Measurements from ENCODE around the gene SV2C. TPM values are rescaled to one million over a fixed set of nuclear protein-coding genes. Genes with fewer than 3 reads are reported as not detected.
A peak's percentile ranks its signal among the peaks of the same experiment; 100 is the strongest.

SV2C gene
- total RNA-seq, 4 donors from 2014 or later: 0.87 to 1.7 (median 1.4) TPM

DNA sequence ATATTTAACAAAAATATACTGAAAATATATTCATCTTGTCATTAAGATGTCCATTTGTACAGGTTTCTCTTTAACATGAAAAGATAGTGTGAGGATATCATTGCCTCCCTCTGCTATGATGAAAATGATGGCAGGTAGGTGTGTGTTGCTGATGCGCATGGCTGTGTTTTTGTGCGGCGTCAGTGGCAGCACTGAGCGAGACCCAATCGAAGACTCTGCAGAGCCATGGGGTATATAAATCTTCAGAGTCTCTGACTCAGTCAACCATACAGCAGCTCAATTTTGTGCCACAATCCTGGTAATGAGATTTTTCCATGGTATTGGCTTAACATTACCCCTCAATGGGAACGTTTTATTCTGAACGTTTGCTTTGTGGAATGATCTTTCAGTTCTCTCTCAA is 166.4 kb downstream of the SV2C start:
- WGBS, 2 donors: 87 to 90% methylated on average over 7 of the region's 7 CpGs
- Histone ChIP-seq H3K36me3 (no peaks in the 10 kb centered on the region), H3K27ac (no peak overlapping the region), H3K4me1 (no peaks in the 10 kb centered on the region), H3K4me3 (no peak overlapping the region), H3K27me3 (no peaks in the 10 kb centered on the region), H3K9me3 (no peaks in the 10 kb centered on the region)
- no peak for TF ChIP-seq POLR2A (IDR thresholded peaks at IDR 0.05)
- TF ChIP-seq EP300 (IDR thresholded peaks at IDR 0.05): no peak
- no peak for TF ChIP-seq CTCF (IDR thresholded peaks at IDR 0.05)
- DNase-seq (ENCODE audit: low spot score in 2 of 2): no peak

DNA sequence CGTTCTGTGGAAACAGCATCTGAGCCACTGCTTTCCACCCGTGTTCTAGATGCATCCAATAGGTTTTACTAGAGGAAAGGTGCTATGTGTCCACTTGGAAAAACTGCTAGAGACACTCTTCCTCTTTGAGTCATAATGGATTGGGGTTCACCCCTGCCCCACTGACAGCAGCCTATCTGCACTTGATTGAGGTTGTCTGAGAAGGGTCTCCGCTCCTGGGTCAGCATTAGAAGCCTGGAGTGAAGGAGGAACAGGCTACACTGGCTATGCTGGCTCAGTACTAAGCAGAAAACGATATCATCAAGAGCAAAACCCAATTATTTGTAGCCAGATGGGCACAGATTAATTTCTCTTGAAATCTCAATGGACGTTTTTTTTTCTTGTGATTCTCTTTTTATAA is 167.3 kb downstream of the SV2C start:
- no peak overlapping the region for H3K4me3 ChIP-seq
- WGBS, 2 donors: 76 to 79% methylated on average over 5 of the region's 5 CpGs
- no peaks in the 10 kb centered on the region for H3K27me3 ChIP-seq
- no peaks in the 10 kb centered on the region for H3K36me3 ChIP-seq
- TF ChIP-seq POLR2A (IDR thresholded peaks at IDR 0.05) (no peak), EP300 (IDR thresholded peaks at IDR 0.05) (no peak), CTCF (IDR thresholded peaks at IDR 0.05) (no peak)
- H3K4me1 ChIP-seq: no peaks in the 10 kb centered on the region
- no peak for DNase-seq (ENCODE audit: low spot score in 2 of 2)
- H3K27ac ChIP-seq: no peak overlapping the region
- H3K9me3 ChIP-seq: no peaks in the 10 kb centered on the region

DNA sequence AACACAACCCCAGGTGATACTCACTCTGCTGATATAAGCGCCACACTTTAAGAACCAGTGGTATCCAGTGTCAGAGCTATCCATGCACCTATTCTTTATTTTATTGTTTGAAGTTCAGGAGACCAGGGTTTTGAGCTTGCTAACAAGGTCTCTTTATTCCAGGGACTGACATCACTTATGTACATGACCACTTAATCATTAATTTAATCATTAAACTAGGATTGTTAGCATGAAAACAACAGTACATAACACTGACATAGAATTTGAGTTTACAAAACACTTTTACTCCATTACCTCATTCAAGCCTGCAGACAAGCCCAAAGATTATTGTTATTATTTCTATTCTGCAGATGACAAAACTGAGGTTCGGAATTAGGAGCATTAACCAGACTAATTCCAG is 168.5 kb downstream of the SV2C start:
- Histone ChIP-seq H3K27ac (no peak overlapping the region), H3K9me3 (no peaks in the 10 kb centered on the region), H3K4me3 (no peak overlapping the region), H3K36me3 (no peaks in the 10 kb centered on the region), H3K4me1 (peaks cover 0 to 10% (median 1%) of the 10 kb centered on the region in 4 donors), H3K27me3 (no peaks in the 10 kb centered on the region)
- 89 to 92% methylated on average over 2 of the region's 2 CpGs for WGBS, 2 donors
- no peak for TF ChIP-seq EP300 (IDR thresholded peaks at IDR 0.05)
- no peak for TF ChIP-seq CTCF (IDR thresholded peaks at IDR 0.05)
- no peak for TF ChIP-seq POLR2A (IDR thresholded peaks at IDR 0.05)
- DNase-seq (ENCODE audit: low spot score in 2 of 2): no peak

DNA sequence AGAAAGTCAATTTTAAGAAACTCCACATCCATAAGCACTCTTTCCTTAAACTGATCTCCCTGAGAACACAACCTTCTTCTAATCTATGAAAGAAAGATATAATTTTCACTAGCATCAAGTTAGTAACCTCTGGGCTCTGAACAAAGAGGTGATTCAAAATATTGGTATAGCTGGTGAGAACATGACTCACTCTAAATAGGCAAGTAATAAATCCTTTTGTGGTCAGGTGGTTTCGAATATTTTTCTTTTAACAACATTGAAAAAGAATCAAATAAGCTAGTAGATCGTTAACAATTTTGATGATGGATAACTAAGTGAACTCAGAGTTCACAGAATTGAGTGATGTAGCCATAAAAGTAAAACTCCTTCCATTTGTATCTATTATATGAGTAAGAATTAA is 169.3 kb downstream of the SV2C start:
- no peaks in the 10 kb centered on the region for H3K27me3 ChIP-seq
- WGBS, 2 donors: 81 to 84% methylated on average over 2 of the region's 2 CpGs
- DNase-seq (ENCODE audit: low spot score in 2 of 2): no peak
- H3K4me1 ChIP-seq: peaks cover 0 to 12% (median 1%) of the 10 kb centered on the region in 4 donors
- H3K9me3 ChIP-seq: no peaks in the 10 kb centered on the region
- H3K4me3 ChIP-seq: no peak overlapping the region
- H3K36me3 ChIP-seq: no peaks in the 10 kb centered on the region
- H3K27ac ChIP-seq: no peak overlapping the region
- TF ChIP-seq CTCF (IDR thresholded peaks at IDR 0.05) (no peak), EP300 (IDR thresholded peaks at IDR 0.05) (no peak), POLR2A (IDR thresholded peaks at IDR 0.05) (no peak)

DNA sequence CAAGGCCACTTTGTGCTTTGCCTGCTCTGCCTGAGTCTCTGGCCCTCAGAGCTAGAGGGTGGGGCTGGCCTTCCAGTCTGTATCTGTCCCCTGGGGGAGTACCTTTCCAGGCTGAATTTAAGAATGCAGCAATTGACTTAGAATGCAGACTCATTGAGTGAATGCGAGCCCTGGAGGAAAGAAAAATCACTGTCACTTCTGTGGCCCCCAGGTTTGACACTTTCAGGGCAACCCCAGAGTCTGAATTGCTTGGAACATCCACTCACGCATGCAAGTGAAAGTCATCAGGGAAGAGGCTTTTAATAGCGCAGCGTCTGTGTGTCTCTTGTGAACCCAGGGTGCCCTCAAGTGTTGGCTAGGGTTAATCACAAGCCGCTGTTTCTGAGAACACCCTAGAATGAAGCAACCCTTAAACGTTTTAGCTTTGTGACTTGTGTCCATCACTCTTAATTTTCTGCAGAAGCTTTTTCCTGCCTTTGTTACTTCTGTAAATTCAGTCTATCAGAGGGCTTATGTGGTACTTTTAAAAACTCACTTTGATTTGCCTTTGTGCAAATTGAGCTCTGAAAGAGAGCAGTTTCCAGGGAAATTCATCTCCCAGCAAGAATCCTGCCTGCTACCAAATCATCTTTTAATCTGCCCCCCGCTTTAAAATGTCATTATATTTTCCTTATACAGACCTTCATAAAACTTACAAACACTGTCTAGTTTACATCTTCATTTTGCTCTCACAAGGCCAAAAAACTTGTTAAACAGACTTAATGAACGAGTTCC is 173.1 kb downstream of the SV2C start:
- Histone ChIP-seq H3K27me3 (no peaks in the 10 kb centered on the region), H3K4me1 (peaks cover 0 to 12% (median 1%) of the 10 kb centered on the region in 4 donors), H3K27ac (no peak overlapping the region), H3K4me3 (no peak overlapping the region), H3K9me3 (no peaks in the 10 kb centered on the region), H3K36me3 (no peaks in the 10 kb centered on the region)
- DNase-seq (ENCODE audit: low spot score in 2 of 2): peak in 1 of 2 donors; percentile 60
- 18 to 21% methylated on average over 8 of the region's 8 CpGs for WGBS, 2 donors
- TF ChIP-seq EP300 (IDR thresholded peaks at IDR 0.05): no peak
- peak; percentile 34 to 68 (median 53) for TF ChIP-seq CTCF (IDR thresholded peaks at IDR 0.05)

All from tibial nerve (tissue), 4 donors.